GM21737 (cell line): ENCODE measurements around the gene ITCH.

Experiments used
- ATAC-seq: cut with Tn5 transposase; IDR thresholded peaks from one replicate; pipeline ENCODE4 v1.9.1; 2021; ENCODE audit warnings: mild to moderate bottlenecking, moderate library complexity; ENCODE audit not compliant: unreplicated experiment

Gene ITCH

DNA sequence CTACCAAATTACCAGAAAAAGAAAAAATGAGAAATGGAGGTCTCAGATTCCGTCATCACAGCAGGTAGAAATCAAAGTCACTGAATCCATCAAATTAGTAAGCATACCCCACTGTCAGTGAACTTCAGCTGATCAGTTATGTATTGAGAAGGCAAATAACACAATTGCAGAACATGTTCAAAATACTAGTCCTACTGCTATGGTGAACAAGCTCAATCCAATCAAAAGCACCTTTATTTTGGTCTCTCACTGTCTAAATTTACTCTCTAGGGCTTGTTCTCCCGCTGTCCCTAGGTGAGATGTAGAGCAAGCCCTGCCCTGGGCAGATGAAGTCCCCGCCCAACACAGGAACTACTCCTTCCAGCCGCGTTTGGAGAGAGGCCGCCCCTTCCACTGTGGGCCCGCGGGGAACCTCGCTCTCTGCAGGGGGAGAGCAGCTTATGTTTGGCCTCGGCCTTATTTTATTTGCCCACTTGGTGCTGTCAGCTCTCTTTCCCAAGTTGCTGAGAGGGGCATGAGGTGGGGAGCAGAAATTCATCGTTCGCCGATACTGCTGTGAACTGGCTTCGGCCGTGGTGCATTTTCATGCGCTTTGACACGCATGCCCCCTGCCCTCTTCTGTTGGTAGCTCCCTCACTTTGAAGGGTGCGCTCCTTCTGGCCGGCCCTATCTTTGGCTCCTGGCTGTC, 181.2 kb downstream of the ITCH start:
- no peak for ATAC-seq

DNA sequence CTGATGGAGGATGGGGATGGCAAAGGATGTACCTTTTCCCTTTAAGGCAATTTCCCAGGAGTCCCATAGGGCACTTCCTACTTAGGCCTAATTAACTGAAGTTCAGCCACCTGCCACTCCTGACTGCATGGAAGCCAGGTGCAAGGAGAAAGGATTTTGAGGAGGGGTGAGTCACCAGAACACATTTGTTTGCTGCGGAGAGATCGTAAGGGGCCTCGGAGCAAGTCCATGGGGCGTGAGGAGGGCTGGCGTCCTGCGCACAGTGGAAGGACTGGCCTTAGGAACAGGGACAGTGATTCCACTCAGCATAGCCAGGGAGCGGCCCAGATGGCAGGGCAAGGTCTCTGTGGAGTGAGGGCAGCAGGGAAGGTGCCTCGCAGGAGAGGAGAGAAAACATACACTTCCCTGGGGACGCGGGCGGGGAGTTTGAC, 183.7 kb downstream of the ITCH start:
- no peak for ATAC-seq

DNA sequence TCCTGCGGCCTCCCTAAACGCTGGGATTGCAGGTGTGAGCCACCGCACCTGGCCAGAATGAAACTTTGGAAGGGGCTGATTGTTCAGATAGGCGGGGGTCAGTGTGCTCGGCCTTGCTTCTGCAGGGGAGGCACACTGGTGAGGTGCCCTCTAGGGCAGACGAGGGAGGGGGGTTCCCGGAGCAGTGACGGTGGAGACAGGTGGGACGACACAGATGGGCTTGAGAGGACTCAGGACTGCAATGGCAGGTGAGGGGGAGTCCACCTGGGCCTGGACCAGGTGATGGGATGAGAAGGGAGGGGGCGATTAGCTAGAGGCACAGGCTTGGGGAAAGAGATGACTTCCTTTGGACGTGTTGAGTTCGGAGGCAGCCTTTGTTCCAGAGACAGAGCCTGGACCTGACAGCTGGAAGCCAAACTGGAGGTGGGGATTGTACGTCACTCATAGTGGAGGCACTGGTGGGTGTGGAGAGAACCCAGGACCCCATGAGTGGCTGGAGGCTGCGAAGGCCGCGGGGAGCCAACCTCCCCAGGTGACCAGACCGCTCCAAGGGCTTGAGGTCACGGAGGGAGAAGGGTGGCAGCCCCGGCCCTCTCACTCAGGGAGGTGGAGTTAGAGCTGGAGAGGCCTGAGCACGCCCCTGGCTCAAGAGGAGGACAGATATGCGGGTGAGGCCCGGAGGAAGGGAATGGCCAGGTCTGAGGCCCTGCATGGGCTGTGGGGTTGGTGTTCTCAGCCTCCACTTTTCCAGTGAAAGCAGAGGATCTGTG, 185.0 kb downstream of the ITCH start:
- ATAC-seq: no peak

DNA sequence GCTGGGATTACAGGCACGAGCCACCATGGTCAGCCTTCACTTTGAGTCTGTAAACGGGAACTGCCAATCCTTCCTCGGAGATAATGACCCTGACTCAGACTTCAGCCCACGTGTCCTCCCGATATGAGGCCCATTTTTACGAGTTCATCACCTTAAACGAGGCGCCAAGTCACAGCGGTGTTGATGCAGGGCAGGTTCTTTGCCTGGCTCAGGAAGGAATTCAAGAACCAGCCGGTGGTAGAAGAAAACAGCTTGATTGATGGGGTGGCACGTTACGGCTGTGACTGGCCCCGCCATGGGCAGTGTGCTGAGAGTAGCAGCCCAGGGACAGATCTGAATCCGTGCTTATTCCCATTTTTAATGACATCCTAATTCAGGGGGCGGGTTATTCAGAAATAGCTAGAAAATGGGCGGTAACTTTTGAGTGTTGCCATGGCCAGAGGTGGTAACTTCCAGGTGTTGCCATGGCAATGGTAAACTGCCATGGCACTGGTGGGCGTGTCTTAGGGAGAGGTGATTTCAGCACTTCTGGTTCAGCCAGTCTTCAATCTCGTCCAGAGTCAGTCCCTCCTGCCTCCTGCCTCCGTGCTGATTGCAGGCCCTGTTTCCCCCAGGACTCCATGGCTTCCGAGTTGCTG, 186.3 kb downstream of the ITCH start:
- no peak for ATAC-seq

DNA sequence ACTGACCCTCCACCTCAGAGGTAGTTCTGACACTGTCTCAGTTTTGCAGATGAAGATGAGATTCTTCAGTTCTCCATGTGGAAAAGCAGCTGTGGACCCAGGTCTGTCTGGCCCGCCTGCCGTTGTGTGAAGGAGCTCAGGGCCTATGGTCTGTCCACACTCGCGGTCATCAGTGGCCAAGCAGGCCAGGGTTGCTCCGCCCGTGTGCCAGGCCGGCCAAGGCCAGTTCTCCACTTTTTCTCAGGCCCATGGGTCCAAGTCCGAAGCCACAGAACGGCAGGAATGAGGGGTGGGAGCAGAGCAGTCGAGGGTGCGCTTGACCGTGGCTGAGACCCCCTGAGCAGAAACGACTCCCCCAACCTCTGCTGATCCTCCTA, 186.8 kb downstream of the ITCH start:
- ATAC-seq: no peak

DNA sequence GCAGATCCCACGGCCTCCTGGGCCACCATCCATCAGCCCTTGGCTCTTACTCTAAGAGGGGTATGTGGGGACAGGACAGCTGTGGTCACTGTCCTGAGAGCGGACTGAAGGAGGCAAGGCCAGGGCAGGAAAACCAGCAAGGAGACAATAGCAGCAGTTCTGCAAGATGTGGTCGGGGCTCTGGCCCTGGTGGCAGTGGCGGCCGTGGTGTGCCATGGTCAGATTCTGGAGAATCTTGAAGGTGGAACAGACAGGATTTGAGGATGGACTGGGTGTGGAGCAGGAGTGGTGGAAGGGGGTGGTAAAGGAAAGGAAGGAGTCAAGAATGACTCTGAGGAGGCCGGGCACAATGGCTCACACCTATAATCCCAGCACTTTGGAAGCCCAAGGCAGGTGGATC, 189.5 kb downstream of the ITCH start:
- no peak for ATAC-seq

DNA sequence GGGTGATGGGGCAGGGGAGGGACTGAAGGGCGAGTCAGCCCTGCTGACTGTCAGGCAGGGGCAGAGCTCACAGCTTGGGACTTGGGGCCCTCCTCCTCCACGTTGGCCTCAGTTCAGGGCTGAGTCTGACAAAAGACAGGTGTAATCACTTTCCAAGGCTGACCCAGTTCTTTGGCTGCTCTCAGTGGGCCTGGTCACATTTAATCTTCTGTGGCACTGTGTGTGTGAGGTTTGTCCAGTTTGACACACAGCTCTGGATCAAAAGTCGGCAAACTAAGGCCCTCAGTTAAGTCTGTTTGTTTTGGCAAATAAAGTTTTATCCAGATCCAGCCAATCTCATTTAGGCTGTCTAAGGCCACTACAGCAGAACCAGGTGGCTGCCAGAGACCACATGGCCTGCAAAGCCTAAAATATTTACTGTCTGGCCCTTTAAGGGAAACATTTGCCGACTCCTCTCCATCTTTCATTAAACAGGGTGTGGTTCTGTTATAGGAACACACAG, 190.3 kb downstream of the ITCH start:
- ATAC-seq: no peak

DNA sequence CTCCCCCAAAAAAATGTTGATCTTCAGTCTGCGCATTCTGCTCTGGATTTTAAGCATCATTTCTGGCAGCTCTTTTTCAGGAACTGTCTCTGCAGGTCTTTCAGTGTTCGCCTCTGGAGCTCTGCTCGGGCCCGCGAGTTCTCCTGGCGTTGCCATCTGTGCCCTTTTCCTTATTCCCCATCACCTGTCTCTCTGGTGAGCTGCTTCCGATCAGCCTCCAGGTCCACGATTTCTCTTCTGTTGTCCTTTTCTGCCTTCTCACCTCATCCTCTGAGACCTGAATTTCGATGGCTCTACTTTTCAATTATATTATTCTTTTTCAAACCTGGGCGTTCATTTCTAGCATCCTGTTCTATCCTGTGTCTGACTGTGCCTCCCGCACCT, 194.9 kb downstream of the ITCH start:
- no peak for ATAC-seq

DNA sequence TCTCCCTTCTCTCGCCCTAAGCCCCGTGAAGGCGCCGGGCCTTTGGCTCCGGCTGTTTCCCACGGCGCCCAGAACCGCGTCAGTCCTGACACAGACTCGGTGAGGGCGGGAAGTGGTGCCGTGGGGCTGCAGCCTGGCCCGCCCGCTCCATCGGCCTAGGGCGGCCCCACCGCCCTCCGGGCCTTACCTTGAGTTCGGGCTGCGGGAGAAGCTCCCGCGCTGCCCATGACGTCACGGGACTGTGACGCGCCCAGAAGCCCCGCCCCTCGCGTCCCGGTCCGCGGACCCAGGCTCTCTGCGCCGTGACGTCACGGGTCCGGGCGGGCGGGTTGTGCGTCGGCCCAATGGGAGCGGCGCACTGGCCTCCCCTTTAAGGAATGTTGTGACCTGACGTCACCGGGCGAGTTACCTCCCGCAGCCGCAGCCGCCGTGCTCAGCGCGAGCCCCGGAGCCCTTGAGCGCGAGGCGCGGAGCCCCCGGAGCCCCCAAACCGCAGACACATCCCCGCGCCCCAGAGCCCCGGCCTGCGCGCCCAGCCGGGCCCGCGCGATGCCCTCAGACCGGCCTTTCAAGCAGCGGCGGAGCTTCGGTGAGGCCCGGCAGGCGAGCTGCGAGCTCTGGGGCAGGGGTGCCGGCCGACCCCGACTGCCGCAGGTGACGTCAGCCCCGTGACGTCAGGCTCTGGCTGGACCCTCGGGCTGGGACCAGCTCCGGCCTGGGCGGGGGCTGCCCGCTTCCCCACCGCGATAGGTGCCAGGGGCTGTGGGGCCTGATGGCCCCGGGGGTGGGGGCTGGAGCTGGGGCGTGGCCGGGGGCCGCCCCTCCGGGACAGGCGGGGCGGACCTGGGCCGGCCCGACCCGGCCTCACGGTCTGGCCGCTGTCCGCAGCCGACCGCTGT, 195.5 kb downstream of the ITCH start, which contains the start of gene MAP1LC3A:
Gene MAP1LC3A, plus strand, starts transcription at position 399 of the 899 bp plus-strand sequence. Its CDS starts 151 bp downstream, at position 550.
- no peak for ATAC-seq

DNA sequence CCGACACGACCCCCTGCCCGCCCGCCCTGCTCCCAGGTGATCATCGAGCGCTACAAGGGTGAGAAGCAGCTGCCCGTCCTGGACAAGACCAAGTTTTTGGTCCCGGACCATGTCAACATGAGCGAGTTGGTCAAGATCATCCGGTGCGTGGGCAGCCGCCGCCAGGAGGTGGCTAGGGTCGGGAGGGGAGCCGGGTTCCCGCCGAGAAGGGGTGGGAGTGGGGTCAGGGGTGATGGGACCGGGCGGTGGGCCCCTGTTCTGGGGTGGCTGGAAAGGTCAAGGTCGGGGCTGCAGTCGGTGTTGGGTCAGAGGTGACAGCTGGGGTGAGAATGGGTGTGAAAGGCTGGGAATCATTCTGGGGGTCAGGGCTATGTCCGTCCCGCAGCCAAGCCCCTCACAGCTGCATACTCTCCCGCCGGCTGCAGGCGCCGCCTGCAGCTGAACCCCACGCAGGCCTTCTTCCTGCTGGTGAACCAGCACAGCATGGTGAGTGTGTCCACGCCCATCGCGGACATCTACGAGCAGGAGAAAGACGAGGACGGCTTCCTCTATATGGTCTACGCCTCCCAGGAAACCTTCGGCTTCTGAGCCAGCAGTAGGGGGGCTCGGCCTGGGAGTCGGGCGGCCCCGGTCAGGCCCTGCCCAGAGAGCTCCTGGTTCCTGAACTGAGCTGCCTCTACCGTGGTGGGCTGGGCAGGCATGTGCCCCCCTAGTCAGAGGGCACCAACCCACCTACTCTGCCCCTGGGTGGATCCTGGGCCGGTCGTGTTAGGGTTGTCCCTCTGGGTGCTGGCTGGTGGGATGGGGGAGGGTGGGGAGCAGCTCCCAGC, 196.5 kb downstream of the ITCH start:
- no peak for ATAC-seq

DNA sequence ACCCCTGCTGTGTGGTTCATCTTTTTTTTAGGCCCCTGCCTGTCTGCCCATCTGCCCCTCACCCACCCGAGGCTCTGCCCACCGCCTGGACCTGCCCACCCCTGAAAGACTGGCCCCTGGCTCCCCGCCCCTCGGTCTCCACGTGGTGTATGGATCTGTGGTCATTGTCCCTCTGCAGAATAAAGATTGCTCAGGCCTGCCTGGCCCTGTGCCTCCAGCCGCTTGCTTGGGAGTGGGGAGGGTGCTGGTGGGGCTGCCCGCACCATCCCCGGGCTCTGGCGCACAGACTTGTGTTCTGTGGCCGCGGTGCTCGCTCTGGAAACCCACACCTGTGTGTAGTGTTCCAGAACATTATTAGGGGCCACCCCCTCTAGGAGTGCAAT, 197.1 kb downstream of the ITCH start:
- ATAC-seq: no peak

DNA sequence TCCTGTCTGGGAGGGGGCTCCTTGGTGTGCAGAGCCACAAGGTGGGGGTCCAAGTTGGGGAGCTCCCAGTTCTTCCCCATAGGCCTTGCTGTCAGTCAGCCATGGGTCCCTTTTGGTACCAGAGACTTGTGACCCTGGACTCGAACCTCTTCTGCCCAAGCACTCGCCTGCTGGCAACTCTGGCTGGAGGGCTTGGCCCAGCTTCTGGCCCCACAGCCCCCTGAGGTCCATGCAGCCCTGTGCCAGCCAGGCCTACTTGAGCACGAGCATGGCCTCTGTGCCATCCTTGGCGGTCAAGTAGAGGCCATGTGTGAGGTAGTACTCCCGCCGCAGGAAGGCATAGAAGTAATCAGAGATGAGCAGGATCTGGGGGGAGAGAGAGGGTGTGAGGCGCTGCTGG, 197.5 kb downstream of the ITCH start:
- ATAC-seq: no peak
